OCI-LY7 (cell line): ENCODE data around the gene CDK6. TPM values are rescaled to one million over a fixed set of nuclear protein-coding genes. Genes with fewer than 3 reads are reported as not detected.

Experiments used
- BruUV-seq: library from RNA; stranded (reverse); fragments of 400-500 nt; replicated peaks from 2 replicates; lab custom pipeline; 2021; lab: Mats Ljungman, UMichigan
- CTCF ChIA-PET: fragments of 300-600 bp; sonication (Branson Sonifier 250); formaldehyde crosslinking; loops from one replicate; lab custom pipeline; 2022; ENCODE audit warnings: antibody characterized with exemption; ENCODE audit not compliant: unreplicated experiment; lab: Charles Lee
- POLR2A ChIA-PET: fragments of 300-600 bp; sonication (Branson Sonifier 250); formaldehyde crosslinking; loops from one replicate; lab custom pipeline; 2022; ENCODE audit warnings: antibody characterized with exemption; lab: Charles Lee
- DNase-seq: peaks from one replicate; pipeline ENCODE4 v3.0.0-alpha.2; 2015; ENCODE audit warnings: low spot score
- H2AFZ ChIP-seq: fragments of 200-600 bp; sonication (generic), shearing (Covaris generic); 2 replicates; pipeline ENCODE4 v1.6.1; 2014; ENCODE audit warnings: mild to moderate bottlenecking, antibody characterized with exemption, low read length, moderate library complexity
- H3K27ac ChIP-seq: fragments of 200-600 bp; sonication (generic); 2 replicates; pipeline ENCODE4 v1.5.1; 2014; ENCODE audit warnings: mixed run types, low read depth, mild to moderate bottlenecking, moderate library complexity, low read length, inconsistent platforms; ENCODE audit not compliant: poor library complexity, severe bottlenecking
- H3K36me3 ChIP-seq: fragments of 200-600 bp; sonication (generic); 2 replicates; pipeline ENCODE4 v1.6.1; 2014; ENCODE audit warnings: mild to moderate bottlenecking, antibody characterized with exemption, low read length, moderate library complexity, mixed read lengths; ENCODE audit not compliant: insufficient read depth
- H3K4me1 ChIP-seq: fragments of 200-600 bp; sonication (generic); 2 replicates; pipeline ENCODE4 v1.5.1; 2014; ENCODE audit warnings: mild to moderate bottlenecking, low read length; ENCODE audit not compliant: insufficient read depth, poor library complexity, severe bottlenecking
- H3K4me2 ChIP-seq: fragments of 200-600 bp; sonication (generic); 2 replicates; pipeline ENCODE4 v1.6.1; 2014; ENCODE audit warnings: mild to moderate bottlenecking, low read length
- H3K4me3 ChIP-seq: fragments of 200-600 bp; sonication (generic); 2 replicates; pipeline ENCODE4 v1.5.1; 2014; ENCODE audit warnings: mild to moderate bottlenecking, low read depth, low read length; ENCODE audit not compliant: poor library complexity, severe bottlenecking
- H3K79me2 ChIP-seq: fragments of 200-600 bp; sonication (generic); 2 replicates; pipeline ENCODE4 v1.6.1; 2016; ENCODE audit warnings: low read depth, mild to moderate bottlenecking, low read length, moderate library complexity, mixed read lengths; ENCODE audit not compliant: insufficient read depth
- H3K9me2 ChIP-seq: fragments of 200-600 bp; sonication (generic); 2 replicates; pipeline ENCODE4 v1.6.1; 2016; ENCODE audit warnings: mild to moderate bottlenecking, low read length, mixed read lengths; ENCODE audit not compliant: insufficient read depth
- H3K9me3 ChIP-seq: fragments of 200-600 bp; sonication (generic); 2 replicates; pipeline ENCODE4 v1.6.1; 2014; ENCODE audit warnings: mild to moderate bottlenecking, mixed run types, low read length, mixed read lengths
- H4K20me1 ChIP-seq: fragments of 200-600 bp; sonication (generic); 2 replicates; pipeline ENCODE4 v1.6.1; 2014; ENCODE audit warnings: mild to moderate bottlenecking, antibody characterized with exemption, low read length, moderate library complexity, mixed read lengths; ENCODE audit not compliant: insufficient read depth
- CTCF ChIP-seq: fragments of 200-600 bp; sonication (generic); conservative IDR thresholded peaks from 2 replicates; pipeline ENCODE4 v1.5.1; 2014; ENCODE audit warnings: mild to moderate bottlenecking, antibody characterized with exemption, low read length, moderate library complexity, mixed read lengths
- EZH2phosphoT487 ChIP-seq: fragments of 200-600 bp; sonication (generic); IDR thresholded peaks from 2 replicates; pipeline ENCODE4 v1.6.1; 2018; ENCODE audit warnings: low read depth, borderline replicate concordance, mild to moderate bottlenecking, mixed run types, antibody characterized with exemption, low read length, moderate library complexity, mixed read lengths
- intact Hi-C: fragments of 100-400 bp; cut with micrococcal nuclease; formaldehyde crosslinking; loops from one replicate; pipeline ENCODE4 v1.10.0; 2022; ENCODE audit not compliant: unreplicated experiment
- total RNA-seq, 2 experiments: library from RNA; depleted of rRNA in 1 of 2; stranded (reverse); fragments of >200 nt in 1 of 2; shearing (Covaris generic) in 1 of 2; gene quantifications; 2 replicates each; pipeline ENCODE4 v1.2.3, GENCODE V29; 2014 to 2022

The CDK6 gene
- total RNA-seq, 2 experiments from 2014 or later = 35.5 to 44.1 TPM

DNA sequence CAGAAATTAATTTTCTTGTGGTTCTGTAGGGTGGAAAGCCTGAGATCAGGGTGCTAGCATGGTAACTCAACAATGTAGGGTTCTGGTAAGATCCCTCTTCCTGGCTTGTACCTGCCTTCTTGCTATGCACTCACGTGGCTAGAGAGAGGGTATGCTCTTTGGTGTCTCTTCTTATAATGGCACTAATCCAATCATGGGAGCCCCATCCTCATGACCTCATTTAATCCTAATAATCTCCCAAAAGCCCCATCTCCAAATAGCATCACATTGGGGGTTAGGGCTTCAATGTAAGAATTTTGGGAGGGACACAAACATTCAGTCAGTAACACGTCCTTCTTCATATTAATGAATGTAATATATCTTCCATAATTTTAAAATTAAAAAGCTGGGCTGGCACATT, 206.6 kb downstream of the CDK6 start:
- intact Hi-C loops = no loop called here
- POLR2A ChIA-PET = no interaction called here
- no peaks in the 10 kb centered on the region for H4K20me1 ChIP-seq
- H3K4me2 ChIP-seq = no peak overlapping the region
- no peak overlapping the region for H3K4me3 ChIP-seq
- BruUV-seq = no TSS peak
- no peak for DNase-seq
- no peak overlapping the region for H3K27ac ChIP-seq
- no peak overlapping the region for H2AFZ ChIP-seq
- peaks cover 12% of the 10 kb centered on the region; the same call in 1 of the 2 replicates for H3K36me3 ChIP-seq
- CTCF ChIA-PET = no interaction called here
- no peaks in the 10 kb centered on the region for H3K4me1 ChIP-seq
- no peaks in the 10 kb centered on the region for H3K9me2 ChIP-seq
- no peaks in the 10 kb centered on the region for H3K79me2 ChIP-seq
- H3K9me3 ChIP-seq = no peaks in the 10 kb centered on the region
- no peak for TF ChIP-seq EZH2phosphoT487
- no peak for TF ChIP-seq CTCF

DNA sequence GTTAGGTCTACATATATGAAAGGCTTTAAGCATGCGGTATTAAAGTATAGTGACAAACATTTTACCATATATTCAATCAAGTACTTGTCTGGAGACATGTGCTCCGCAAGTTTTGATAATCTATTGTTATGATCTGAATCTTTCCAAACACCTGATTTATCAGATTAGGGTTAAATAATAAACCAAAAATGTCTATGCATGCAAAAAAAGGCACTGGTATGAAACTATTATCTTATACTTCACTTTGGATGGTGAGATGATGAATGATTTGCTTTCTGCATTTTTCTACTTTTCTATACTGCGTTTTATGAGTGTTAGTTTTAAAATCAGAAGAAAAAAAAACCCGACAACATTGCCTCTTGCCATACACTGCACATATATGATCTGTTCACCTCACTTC, 208.4 kb downstream of the CDK6 start:
- Histone ChIP-seq H4K20me1 (no peaks in the 10 kb centered on the region), H2AFZ (no peak overlapping the region), H3K36me3 (peaks cover 12% of the 10 kb centered on the region; the same call in 1 of the 2 replicates), H3K9me2 (no peaks in the 10 kb centered on the region), H3K4me2 (no peak overlapping the region), H3K9me3 (no peaks in the 10 kb centered on the region), H3K4me3 (no peak overlapping the region), H3K79me2 (no peaks in the 10 kb centered on the region), H3K27ac (no peak overlapping the region), H3K4me1 (no peaks in the 10 kb centered on the region)
- intact Hi-C loops = no loop called here
- DNase-seq = no peak
- BruUV-seq = no TSS peak
- ChIA-PET CTCF (no interaction called here), POLR2A (no interaction called here)
- TF ChIP-seq CTCF (no peak), EZH2phosphoT487 (no peak)

DNA sequence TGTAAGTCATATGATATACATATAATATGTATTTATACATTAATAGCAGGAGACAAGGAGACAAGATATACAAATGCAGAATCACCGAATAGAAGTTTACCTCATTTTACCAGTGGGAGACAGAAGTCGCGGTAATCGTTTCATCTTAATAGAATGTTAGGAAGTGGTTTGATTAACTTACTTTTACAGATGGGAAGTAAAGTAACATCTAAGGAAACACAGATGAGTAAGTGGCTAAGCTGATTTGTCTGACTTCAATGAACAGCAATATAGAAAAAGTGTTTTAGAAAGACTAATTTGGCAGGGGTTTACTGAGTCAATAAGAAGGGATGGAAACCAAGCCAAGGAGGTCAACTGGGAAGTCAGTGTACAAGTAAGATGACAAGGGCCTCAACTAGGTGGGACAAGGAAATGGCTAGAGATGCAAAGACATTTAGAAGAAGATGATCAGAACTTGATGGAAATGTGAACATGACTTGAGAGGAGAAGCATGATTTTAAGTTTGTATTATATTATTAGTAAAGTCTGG, 210.0 kb downstream of the CDK6 start:
- H2AFZ ChIP-seq = no peak overlapping the region
- no peaks in the 10 kb centered on the region for H3K79me2 ChIP-seq
- peaks cover 12% of the 10 kb centered on the region; the same call in 1 of the 2 replicates for H3K36me3 ChIP-seq
- TF ChIP-seq CTCF = no peak
- H3K9me2 ChIP-seq = no peaks in the 10 kb centered on the region
- H4K20me1 ChIP-seq = no peaks in the 10 kb centered on the region
- DNase-seq = no peak
- peaks cover 15% of the 10 kb centered on the region for H3K4me1 ChIP-seq
- H3K27ac ChIP-seq = no peak overlapping the region
- CTCF ChIA-PET = no interaction called here
- H3K9me3 ChIP-seq = no peaks in the 10 kb centered on the region
- no TSS peak for BruUV-seq
- intact Hi-C loops = no loop called here
- POLR2A ChIA-PET = no interaction called here
- H3K4me2 ChIP-seq = no peak overlapping the region
- H3K4me3 ChIP-seq = no peak overlapping the region
